Small intestine (tissue), 7 donors: ENCODE measurements around the gene LRRC15. TPM values are rescaled to one million over a fixed set of nuclear protein-coding genes. Genes with fewer than 3 reads are reported as not detected.

Experiments used
- DNase-seq, 2 donors: peaks; one replicate each; pipeline versions ENCODE4 v3.0.0 to v3.0.0-alpha.2; 2013
- FAIRE-seq: peaks from 2 replicates; lab custom pipeline; 2012; peaks lifted over from hg19 to GRCh38; lab: Jason Lieb, UNC
- H3K27ac ChIP-seq, 3 donors: one replicate each; pipeline ENCODE4 v1.5.1; 2013; ENCODE audit warnings: low read length in 2 of 3, mild to moderate bottlenecking in 2 of 3, control low read depth in 1 of 3, inconsistent platforms in 1 of 3, low read depth in 1 of 3, moderate library complexity in 1 of 3
- H3K27me3 ChIP-seq, 3 donors: one replicate each; pipeline ENCODE4 v1.6.1; 2013; ENCODE audit warnings: low read length in 3 of 3, inconsistent platforms in 1 of 3; ENCODE audit not compliant: control insufficient read depth in 3 of 3, insufficient read depth in 3 of 3
- H3K36me3 ChIP-seq, 3 donors: one replicate each; pipeline ENCODE4 v1.6.1; 2013; ENCODE audit warnings: low read length in 3 of 3, inconsistent platforms in 1 of 3, low read depth in 1 of 3, mild to moderate bottlenecking in 1 of 3, moderate library complexity in 1 of 3; ENCODE audit not compliant: control insufficient read depth in 3 of 3, insufficient read depth in 2 of 3
- H3K4me1 ChIP-seq, 3 donors: one replicate each; pipeline ENCODE4 v1.6.1; 2013; ENCODE audit warnings: low read length in 2 of 3, inconsistent platforms in 1 of 3, low read depth in 1 of 3, mild to moderate bottlenecking in 1 of 3, moderate library complexity in 1 of 3; ENCODE audit not compliant: control insufficient read depth in 3 of 3, insufficient read depth in 2 of 3
- H3K4me3 ChIP-seq, 3 donors: one replicate each; pipeline ENCODE4 v1.5.1; 2013; ENCODE audit warnings: low read length in 3 of 3, control low read depth in 1 of 3, inconsistent platforms in 1 of 3, low read depth in 1 of 3, mild to moderate bottlenecking in 1 of 3, moderate library complexity in 1 of 3
- H3K9me3 ChIP-seq, 2 donors: one replicate each; pipeline ENCODE4 v1.6.1; 2013; ENCODE audit warnings: low read depth in 1 of 2, low read length in 1 of 2; ENCODE audit not compliant: control insufficient read depth in 2 of 2, insufficient read depth in 1 of 2
- WGBS, 3 donors: extraction: QIAGEN DNeasy Blood & Tissue Kit; methylation state at CpG; one replicate each; pipeline ENCODE4 v1.1.7; 2013; 5-methylcytosine and 5-hydroxymethylcytosine counted together
- polyA plus RNA-seq, 4 donors: library from polyadenylated mRNA; stranded (reverse) in 3 of 4; unstranded in 1 of 4; fragments of 200-250 nt in 3 of 4; fragments of 120-200 nt in 1 of 4; gene quantifications; one replicate each; pipeline versions ENCODE4 v1.2.1 to v1.2.3, GENCODE V29; 2013
- donor health status: healthy with polysubstance abuse.
- donor health status: control.
- donor health status: control.
- donor health status: Bipolar disorder and iron deficiency.
- donor health status: healthy.

Gene LRRC15
- polyA plus RNA-seq, 4 donors: 0.01 TPM; not detected in 2

- Histone ChIP-seq H3K36me3 (no peaks in the 10 kb centered on the region), H3K4me1 (no peaks in the 10 kb centered on the region), H3K27me3 (peaks cover 0 to 9% (median 0%) of the 10 kb centered on the region in 3 donors), H3K4me3 (no peak overlapping the region), H3K9me3 (no peaks in the 10 kb centered on the region), H3K27ac (no peak overlapping the region)
- 80 to 88% (median 82%) methylated on average over 10 of the region's 10 CpGs for WGBS, 3 donors
- no peak for FAIRE-seq
- no peak for DNase-seq
Measured at GRCh38 chr3:194376241-194376560, 6.7 kb upstream of the LRRC15 start.

DNA sequence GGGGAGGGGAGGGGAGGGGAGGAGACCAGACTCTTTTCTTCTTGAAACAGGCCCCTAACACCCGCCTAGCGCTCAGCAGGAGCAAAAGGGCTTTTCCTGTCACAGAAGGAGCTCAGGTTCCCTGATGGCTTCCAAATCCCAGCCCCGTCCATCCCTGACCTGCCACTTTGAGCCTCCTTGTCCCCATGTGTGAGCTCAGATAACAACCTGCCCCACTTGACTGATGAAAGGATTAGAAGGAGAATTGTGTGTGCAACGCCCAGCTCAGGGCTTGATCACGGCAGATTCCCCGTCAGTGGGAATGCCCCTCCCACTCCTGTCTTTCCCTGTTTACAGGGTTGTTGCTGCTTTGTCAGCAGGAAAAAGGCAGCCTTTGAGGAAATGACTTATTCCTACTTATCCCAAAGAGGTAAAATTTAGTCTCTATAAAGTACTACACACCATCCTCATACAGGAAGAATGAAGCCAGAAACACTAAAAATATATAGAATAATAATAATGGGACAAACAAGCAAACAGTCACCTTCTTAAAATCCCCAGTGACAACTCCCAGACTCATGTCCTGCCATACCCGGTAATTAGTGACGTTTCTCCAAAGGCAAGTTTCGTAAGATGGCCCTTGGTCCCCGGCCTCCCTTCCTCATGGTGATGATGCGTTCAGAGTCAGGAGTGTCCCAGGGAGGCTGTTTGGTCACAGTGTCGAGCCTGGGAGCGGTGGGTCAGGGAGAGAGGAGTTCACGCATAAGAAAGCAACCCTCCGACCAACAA lies 6.1 kb upstream of the LRRC15 start:
- Histone ChIP-seq H3K4me3 (no peak overlapping the region), H3K36me3 (no peaks in the 10 kb centered on the region), H3K4me1 (no peaks in the 10 kb centered on the region), H3K27me3 (peaks cover 0 to 10% (median 0%) of the 10 kb centered on the region in 3 donors), H3K9me3 (no peaks in the 10 kb centered on the region), H3K27ac (no peak overlapping the region)
- DNase-seq (peak in 1 of 2 donors; percentile 33), FAIRE-seq (no peak)
- WGBS, 3 donors: 47 to 55% (median 49%) methylated on average over 15 of the region's 15 CpGs

GRCh38 chr3:194374935-194375334 lies 5.4 kb upstream of the LRRC15 start:
- peaks cover 0 to 16% (median 0%) of the 10 kb centered on the region in 3 donors for H3K27me3 ChIP-seq
- 84 to 87% (median 85%) methylated on average over 10 of the region's 10 CpGs for WGBS, 3 donors
- no peak overlapping the region for H3K27ac ChIP-seq
- no peaks in the 10 kb centered on the region for H3K36me3 ChIP-seq
- H3K9me3 ChIP-seq: no peaks in the 10 kb centered on the region
- FAIRE-seq (no peak), DNase-seq (no peak)
- H3K4me3 ChIP-seq: no peak overlapping the region
- H3K4me1 ChIP-seq: no peaks in the 10 kb centered on the region

- Histone ChIP-seq H3K27ac (no peak overlapping the region), H3K4me3 (no peak overlapping the region), H3K27me3 (peaks cover 0 to 27% (median 2%) of the 10 kb centered on the region in 3 donors), H3K9me3 (no peaks in the 10 kb centered on the region), H3K4me1 (no peaks in the 10 kb centered on the region), H3K36me3 (no peaks in the 10 kb centered on the region)
- 70 to 75% (median 74%) methylated on average over 8 of the region's 8 CpGs for WGBS, 3 donors
- FAIRE-seq (no peak), DNase-seq (no peak)
Measured at GRCh38 chr3:194373899-194374298, 4.4 kb upstream of the LRRC15 start.

DNA sequence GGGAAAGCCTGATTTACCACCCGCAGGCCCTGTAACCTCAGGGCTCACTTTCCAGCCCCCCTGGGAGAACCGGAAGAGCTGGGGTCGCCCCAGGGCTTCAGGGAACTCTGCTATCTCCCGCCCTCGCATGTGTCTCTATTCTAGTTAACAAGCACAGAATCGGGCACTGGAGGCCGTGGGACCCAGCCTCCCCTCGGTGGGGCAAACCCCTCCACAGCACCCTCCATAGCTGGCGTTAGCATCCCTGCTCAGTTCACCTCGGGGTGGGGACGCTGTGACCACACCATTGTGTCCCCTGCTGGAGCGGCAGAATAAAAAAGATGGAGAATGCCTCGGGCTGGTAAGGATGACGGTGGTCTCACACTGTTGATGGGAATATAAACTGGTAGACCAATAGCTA lies 3.5 kb upstream of the LRRC15 start:
- DNase-seq: no peak
- H3K9me3 ChIP-seq: no peaks in the 10 kb centered on the region
- H3K4me3 ChIP-seq: no peak overlapping the region
- FAIRE-seq: no peak
- WGBS, 3 donors: 87 to 93% (median 93%) methylated on average over 14 of the region's 14 CpGs
- H3K27me3 ChIP-seq: peaks cover 0 to 34% (median 2%) of the 10 kb centered on the region in 3 donors
- H3K4me1 ChIP-seq: no peaks in the 10 kb centered on the region
- no peak overlapping the region for H3K27ac ChIP-seq
- H3K36me3 ChIP-seq: no peaks in the 10 kb centered on the region

DNA sequence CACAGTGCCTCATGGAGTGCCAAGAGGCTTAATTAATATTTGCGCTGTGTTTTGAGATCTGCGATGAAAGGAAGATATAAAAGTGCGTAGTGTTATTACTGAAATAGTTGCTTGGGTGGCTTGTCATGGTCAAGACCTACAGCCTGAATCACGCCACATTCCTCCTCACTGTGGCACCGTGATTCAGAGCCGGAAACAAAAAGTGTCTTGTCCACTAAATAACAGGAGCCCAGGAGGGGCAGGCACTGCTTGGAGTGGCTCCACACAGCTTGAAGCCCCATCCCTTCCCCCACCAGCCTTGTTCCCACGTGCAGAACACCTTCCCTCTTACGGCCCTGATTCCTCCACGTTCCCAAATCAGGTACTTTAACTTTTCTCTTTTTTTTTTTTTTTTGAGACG lies 1.2 kb upstream of the LRRC15 start:
- Histone ChIP-seq H3K36me3 (no peaks in the 10 kb centered on the region), H3K4me3 (no peak overlapping the region), H3K4me1 (no peaks in the 10 kb centered on the region), H3K27ac (no peak overlapping the region), H3K27me3 (peaks cover 0 to 25% (median 2%) of the 10 kb centered on the region in 3 donors), H3K9me3 (no peaks in the 10 kb centered on the region)
- 81 to 90% (median 83%) methylated on average over 9 to 10 of the region's 10 CpGs for WGBS, 3 donors
- DNase-seq (no peak), FAIRE-seq (no peak)

DNA sequence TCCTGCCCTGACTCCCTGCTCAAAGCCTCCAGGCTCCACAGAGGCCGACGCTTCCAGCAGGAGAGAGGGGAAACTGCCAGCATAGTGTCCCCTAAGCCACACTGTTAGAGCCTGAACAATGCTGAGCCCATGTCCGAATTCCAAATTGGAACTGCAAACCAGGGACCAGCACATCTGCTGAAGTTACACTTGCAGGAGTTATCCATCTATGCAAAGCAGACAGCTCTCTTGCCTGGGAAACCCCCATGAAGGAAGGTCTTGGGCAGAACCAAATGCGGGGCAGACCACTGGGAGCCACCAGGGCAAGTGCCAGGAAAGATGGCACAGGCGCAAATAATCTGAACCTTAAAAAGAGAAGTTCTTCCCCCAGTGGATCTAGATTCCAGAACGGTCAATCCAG lies 625 bp downstream of the LRRC15 start:
- Histone ChIP-seq H3K27ac (no peak overlapping the region), H3K4me3 (no peak overlapping the region), H3K36me3 (no peaks in the 10 kb centered on the region), H3K9me3 (no peaks in the 10 kb centered on the region), H3K4me1 (peaks cover 0 to 3% (median 0%) of the 10 kb centered on the region in 3 donors), H3K27me3 (peaks cover 0 to 25% (median 2%) of the 10 kb centered on the region in 3 donors)
- 44 to 80% (median 68%) methylated on average over 6 of the region's 6 CpGs for WGBS, 3 donors
- FAIRE-seq (no peak), DNase-seq (no peak)

- H3K27me3 ChIP-seq: peaks cover 0 to 25% (median 2%) of the 10 kb centered on the region in 3 donors
- H3K9me3 ChIP-seq: no peaks in the 10 kb centered on the region
- no peak overlapping the region for H3K4me3 ChIP-seq
- FAIRE-seq: no peak
- 40 to 53% (median 51%) methylated on average over 18 of the region's 18 CpGs for WGBS, 3 donors
- DNase-seq: no peak
- peaks cover 0 to 3% (median 0%) of the 10 kb centered on the region in 3 donors for H3K4me1 ChIP-seq
- no peaks in the 10 kb centered on the region for H3K36me3 ChIP-seq
- no peak overlapping the region for H3K27ac ChIP-seq
Measured at GRCh38 chr3:194367992-194368841, 1.3 kb downstream of the LRRC15 start.
